ENCODE measurements around the gene DAGLB.
"Not testable (repeated sequence)": the region's sequence is repeated elsewhere in the genome, so short reads cannot be mapped to it uniquely, and the experiment has no call there.

DNA sequence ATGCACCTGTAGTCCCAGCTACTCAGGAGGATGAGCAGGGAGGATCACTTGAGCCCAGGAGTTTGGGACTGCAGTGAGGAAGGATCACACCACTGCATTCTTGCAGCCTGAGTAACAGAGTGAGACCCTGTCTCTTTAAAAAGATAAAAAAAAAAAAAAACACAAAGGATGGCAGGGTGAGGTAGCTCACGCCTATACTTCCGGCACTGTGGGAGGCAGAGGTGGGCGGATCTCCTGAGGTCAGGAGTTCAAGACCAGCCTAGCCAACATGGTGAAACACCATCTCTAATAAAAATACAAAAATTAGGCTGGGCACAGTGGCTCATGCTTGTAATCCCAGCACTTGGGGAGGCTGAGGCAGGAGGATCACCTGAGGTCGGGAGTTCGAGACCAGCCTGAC, 15.9 kb upstream of the DAGLB start:
- not testable (repeated sequence) for TF ChIP-seq CTCF (IDR thresholded peaks at IDR 0.05; ENCODE audit: low read depth, low read length, poor library complexity, severe bottlenecking); EZH2phosphoT487 (IDR thresholded peaks at IDR 0.05; ENCODE audit: borderline replicate concordance, low read length)
